ENCODE measurements around the gene HDDC2. TPM values are rescaled to one million over a fixed set of nuclear protein-coding genes. Genes with fewer than 3 reads are reported as not detected.
"Not testable (repeated sequence)": the region's sequence is repeated elsewhere in the genome, so short reads cannot be mapped to it uniquely, and the experiment has no call there.

The HDDC2 gene
- total and polyA plus RNA-seq, 11 donors = 70.2 to 170 (median 92.6) TPM

DNA sequence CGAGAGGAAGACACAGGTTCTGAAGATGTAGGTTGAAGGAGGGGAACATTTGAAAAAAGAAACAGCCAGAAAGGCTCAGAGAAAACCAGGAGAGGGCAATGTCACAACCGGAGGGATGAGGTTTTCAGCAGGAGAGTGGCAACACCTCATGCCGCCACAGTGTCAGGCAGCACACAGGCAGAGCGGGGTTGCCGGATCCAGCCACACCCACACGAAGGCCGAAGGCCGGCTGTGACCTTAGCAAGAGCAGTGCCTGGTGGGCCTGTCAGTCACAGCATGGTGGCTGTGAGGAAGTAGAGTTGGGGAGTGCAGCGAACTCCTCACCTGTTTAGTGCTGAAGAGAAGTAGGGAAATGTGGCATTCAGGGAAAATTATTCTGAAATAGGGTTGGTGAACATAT is 14.0 kb downstream of the HDDC2 start:
- Histone ChIP-seq H3K4me1 (peaks cover 0 to 7% (median 0%) of the 10 kb centered on the region in 12 donors), H3K36me3 (peaks cover 0 to 62% (median 49%) of the 10 kb centered on the region in 9 donors), H3K9me3 (peaks cover 0 to 21% (median 0%) of the 10 kb centered on the region in 12 donors), H3K27me3 (no peaks in the 10 kb centered on the region), H3K27ac (no peak overlapping the region), H3K4me3 (no peak overlapping the region)
- 90 to 93% (median 92%) methylated on average over 9 of the region's 9 CpGs for WGBS, 4 donors
- DNase-seq (no peak), ATAC-seq (no peak)
- TF ChIP-seq CTCF (IDR thresholded peaks at IDR 0.05) = no peak
- no peak for TF ChIP-seq POLR2A (IDR thresholded peaks at IDR 0.05)
- intact Hi-C loops (cut with DNase I) = no loop called here

GRCh38 chr6:125285936-125286335 is 15.8 kb downstream of the HDDC2 start:
- Histone ChIP-seq H3K4me3 (no peak overlapping the region), H3K9me3 (peaks cover 0 to 30% (median 0%) of the 10 kb centered on the region in 12 donors), H3K27me3 (no peaks in the 10 kb centered on the region), H3K27ac (no peak overlapping the region), H3K36me3 (peaks cover 0 to 53% (median 32%) of the 10 kb centered on the region in 9 donors), H3K4me1 (no peaks in the 10 kb centered on the region)
- 98 to 99% (median 98%) methylated on average over 1 of the region's 1 CpG for WGBS, 4 donors
- TF ChIP-seq CTCF (IDR thresholded peaks at IDR 0.05) (no peak), POLR2A (IDR thresholded peaks at IDR 0.05) (no peak)
- intact Hi-C loops (cut with DNase I) = no loop called here
- DNase-seq = no peak
- ATAC-seq = no peak

DNA sequence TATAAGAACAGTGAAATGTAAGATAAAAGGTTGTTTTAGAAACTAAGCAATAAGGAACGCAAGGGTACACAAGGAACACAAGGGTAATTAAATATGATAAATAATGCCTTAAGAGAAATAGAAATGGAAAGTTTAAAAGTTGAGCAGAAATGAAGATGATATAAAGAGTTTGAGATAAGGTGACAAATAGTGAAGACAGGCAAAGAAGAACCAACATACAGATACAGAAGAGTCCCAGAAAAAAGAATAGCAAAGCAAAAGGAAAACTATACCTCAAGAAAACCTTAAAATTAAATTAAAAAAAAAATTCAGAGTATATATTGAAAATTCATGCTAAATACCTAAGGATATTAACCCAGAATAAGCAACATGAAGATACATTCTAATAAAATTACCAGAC is 16.4 kb downstream of the HDDC2 start:
- DNase-seq (no peak), ATAC-seq (no peak)
- H3K9me3 ChIP-seq = peaks cover 0 to 30% (median 0%) of the 10 kb centered on the region in 12 donors
- intact Hi-C loops (cut with DNase I) = no loop called here
- no peak overlapping the region for H3K27ac ChIP-seq
- no peaks in the 10 kb centered on the region for H3K27me3 ChIP-seq
- TF ChIP-seq CTCF (IDR thresholded peaks at IDR 0.05) (no peak), POLR2A (IDR thresholded peaks at IDR 0.05) (no peak)
- H3K4me3 ChIP-seq = no peak overlapping the region
- 95 to 100% (median 97%) methylated on average over 1 of the region's 1 CpG for WGBS, 4 donors
- peaks cover 0 to 55% (median 27%) of the 10 kb centered on the region in 9 donors for H3K36me3 ChIP-seq
- no peaks in the 10 kb centered on the region for H3K4me1 ChIP-seq

DNA sequence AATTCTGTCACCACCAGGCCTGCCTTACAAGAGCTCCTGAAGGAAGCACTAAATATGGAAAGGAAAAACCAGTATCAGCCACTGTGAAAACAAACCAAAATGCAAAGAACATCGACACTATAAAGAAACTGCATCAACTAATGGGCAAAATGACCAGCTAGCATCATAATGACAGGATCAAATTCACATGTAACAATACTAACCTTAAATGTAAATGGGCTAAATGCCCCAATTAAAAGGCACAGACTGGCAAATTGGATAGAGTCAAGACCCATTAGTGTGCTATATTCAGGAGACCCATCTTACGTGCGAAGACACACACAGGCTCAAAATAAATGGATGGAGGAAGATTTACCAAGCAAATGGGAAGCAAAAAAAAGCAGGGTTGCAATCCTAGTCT is 19.3 kb downstream of the HDDC2 start:
- H3K36me3 ChIP-seq = peaks cover 0 to 52% (median 21%) of the 10 kb centered on the region in 9 donors
- H3K4me3 ChIP-seq; H3K27me3 ChIP-seq; H3K27ac ChIP-seq; H3K4me1 ChIP-seq; intact Hi-C loops (cut with DNase I); ATAC-seq; DNase-seq: not testable (repeated sequence)
- H3K9me3 ChIP-seq = peaks cover 0 to 30% (median 0%) of the 10 kb centered on the region in 12 donors
- WGBS, 4 donors = 93 to 100% (median 97%) methylated on average over 3 of the region's 3 CpGs

GRCh38 chr6:125280370-125281035 is 21.3 kb downstream of the HDDC2 start:
- ATAC-seq; intact Hi-C loops (cut with DNase I); DNase-seq; H3K4me3 ChIP-seq; H3K4me1 ChIP-seq; H3K27ac ChIP-seq; H3K27me3 ChIP-seq: not testable (repeated sequence)
- WGBS, 4 donors = 84 to 92% (median 87%) methylated on average over 4 to 11 of the region's 11 CpGs
- peaks cover 0 to 26% (median 0%) of the 10 kb centered on the region in 12 donors for H3K9me3 ChIP-seq
- peaks cover 0 to 52% (median 22%) of the 10 kb centered on the region in 9 donors for H3K36me3 ChIP-seq

Measured in heart left ventricle (tissue), 16 donors.